ENCODE measurements around the gene DPP8.

DNA sequence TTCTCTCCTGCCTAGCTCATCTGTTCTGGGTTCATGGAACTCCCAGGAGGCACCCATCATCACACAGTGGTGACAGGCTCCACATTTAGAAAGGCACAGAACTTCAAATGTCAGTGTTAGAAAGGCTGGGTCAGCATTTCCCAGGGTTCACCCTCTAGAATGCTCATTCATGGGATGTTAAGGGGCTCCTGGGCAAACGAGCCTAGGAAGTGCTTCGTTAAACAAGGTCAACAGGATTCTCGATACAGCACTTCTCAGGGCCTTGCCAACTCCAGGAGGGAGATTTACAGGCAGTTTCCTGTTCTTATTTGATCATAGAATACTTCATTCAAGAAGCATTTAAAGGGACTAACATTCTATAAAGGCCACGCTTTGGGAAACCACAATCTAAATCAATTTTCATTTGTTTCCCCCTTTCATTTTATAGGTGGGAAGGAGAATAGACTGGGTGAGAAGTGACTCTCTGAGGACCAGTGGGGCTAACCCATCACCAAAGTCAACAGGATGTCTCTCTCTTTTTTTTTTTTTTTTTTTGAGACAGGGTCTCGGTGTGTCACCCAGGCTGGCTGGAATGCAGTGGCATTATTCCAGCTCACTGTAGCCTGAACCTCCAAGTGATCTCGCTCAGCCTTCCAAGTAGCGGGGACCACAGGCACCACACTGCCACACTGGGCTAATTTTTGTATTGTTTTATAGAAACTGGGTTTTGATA is 109.0 kb downstream of the DPP8 start:
- no peak for TF ChIP-seq POLR2A (IDR thresholded peaks at IDR 0.05)
- TF ChIP-seq, protein P1, sequence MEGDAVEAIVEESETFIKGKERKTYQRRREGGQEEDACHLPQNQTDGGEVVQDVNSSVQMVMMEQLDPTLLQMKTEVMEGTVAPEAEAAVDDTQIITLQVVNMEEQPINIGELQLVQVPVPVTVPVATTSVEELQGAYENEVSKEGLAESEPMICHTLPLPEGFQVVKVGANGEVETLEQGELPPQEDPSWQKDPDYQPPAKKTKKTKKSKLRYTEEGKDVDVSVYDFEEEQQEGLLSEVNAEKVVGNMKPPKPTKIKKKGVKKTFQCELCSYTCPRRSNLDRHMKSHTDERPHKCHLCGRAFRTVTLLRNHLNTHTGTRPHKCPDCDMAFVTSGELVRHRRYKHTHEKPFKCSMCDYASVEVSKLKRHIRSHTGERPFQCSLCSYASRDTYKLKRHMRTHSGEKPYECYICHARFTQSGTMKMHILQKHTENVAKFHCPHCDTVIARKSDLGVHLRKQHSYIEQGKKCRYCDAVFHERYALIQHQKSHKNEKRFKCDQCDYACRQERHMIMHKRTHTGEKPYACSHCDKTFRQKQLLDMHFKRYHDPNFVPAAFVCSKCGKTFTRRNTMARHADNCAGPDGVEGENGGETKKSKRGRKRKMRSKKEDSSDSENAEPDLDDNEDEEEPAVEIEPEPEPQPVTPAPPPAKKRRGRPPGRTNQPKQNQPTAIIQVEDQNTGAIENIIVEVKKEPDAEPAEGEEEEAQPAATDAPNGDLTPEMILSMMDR (IDR thresholded peaks at IDR 0.05) = no peak

Data from suprapubic skin (tissue), 3 donors.